Spleen (tissue), 11 donors: ENCODE measurements around the gene NKAIN2. TPM values are rescaled to one million over a fixed set of nuclear protein-coding genes. Genes with fewer than 3 reads are reported as not detected.

Source experiments
- DNase-seq: peaks from one replicate; pipeline ENCODE4 v3.0.0-alpha.2; 2020
- H3K27ac ChIP-seq, 8 donors: fragments of 200-600 bp; sonication (generic) in 7 of 8; 1 replicate in 4 of 8; 2 replicates in 4 of 8; pipeline versions ENCODE4 v1.5.0 to v1.8.0; 2016 to 2021; ENCODE audit warnings: inconsistent platforms in 4 of 8, mild to moderate bottlenecking in 4 of 8, moderate library complexity in 1 of 8
- H3K27me3 ChIP-seq, 7 donors: fragments of 200-600 bp; sonication (generic) in 6 of 7; replicated peaks in 1 of 7; 1 replicate in 4 of 7; 2 replicates in 3 of 7; pipeline versions ENCODE4 v1.5.0 to v1.8.0; 2016 to 2021; ENCODE audit warnings: inconsistent platforms in 3 of 7, mild to moderate bottlenecking in 1 of 7
- H3K36me3 ChIP-seq, 6 donors: fragments of 200-600 bp; sonication (generic) in 5 of 6; 1 replicate in 4 of 6; 2 replicates in 2 of 6; pipeline versions ENCODE4 v1.5.0 to v1.8.0; 2016 to 2021; ENCODE audit warnings: inconsistent platforms in 2 of 6
- H3K4me1 ChIP-seq, 6 donors: fragments of 200-600 bp; sonication (generic) in 5 of 6; 1 replicate in 3 of 6; 2 replicates in 3 of 6; pipeline versions ENCODE4 v1.5.0 to v1.8.0; 2016 to 2021; ENCODE audit warnings: inconsistent platforms in 3 of 6
- H3K4me3 ChIP-seq, 8 donors: fragments of 200-600 bp; sonication (generic) in 7 of 8; 1 replicate in 4 of 8; 2 replicates in 4 of 8; pipeline versions ENCODE4 v1.5.0 to v1.8.0; 2016 to 2021; ENCODE audit warnings: inconsistent platforms in 4 of 8, mild to moderate bottlenecking in 4 of 8, moderate library complexity in 2 of 8
- H3K9me3 ChIP-seq, 8 donors: fragments of 200-600 bp; sonication (generic) in 7 of 8; 1 replicate in 4 of 8; 2 replicates in 4 of 8; pipeline versions ENCODE4 v1.5.0 to v1.8.0; 2016 to 2021; ENCODE audit warnings: inconsistent platforms in 4 of 8
- CTCF ChIP-seq, 11 experiments: fragments of 200-600 bp in 7 of 11; fragments of 450-650 bp in 4 of 11; sonication (generic) in 4 of 11; IDR thresholded peaks in 8 of 11; conservative IDR thresholded peaks in 3 of 11; 1 replicate in 7 of 11; 2 replicates in 4 of 11; pipeline versions ENCODE4 v1.4.0 to v1.8.0; 2016 to 2021; ENCODE audit warnings: antibody characterized with exemption in 11 of 11, inconsistent platforms in 4 of 11, mild to moderate bottlenecking in 1 of 11
- POLR2A ChIP-seq, 3 donors: fragments of 450-650 bp; IDR thresholded peaks; one replicate each; pipeline ENCODE4 v1.5.1; 2017; ENCODE audit warnings: antibody characterized with exemption in 3 of 3, mild to moderate bottlenecking in 1 of 3
- POLR2AphosphoS5 ChIP-seq, 3 donors: sonication (generic); formaldehyde crosslinking; IDR thresholded peaks; one replicate each; pipeline ENCODE4 v1.5.1; 2017; ENCODE audit warnings: antibody characterized with exemption in 3 of 3
- WGBS, 5 donors: extraction: QIAGEN DNeasy Blood & Tissue Kit in 3 of 5; methylation state at CpG; one replicate each; pipeline versions ENCODE4 v1.1.5 to v1.1.7; 2013 to 2018; 5-methylcytosine and 5-hydroxymethylcytosine counted together
- intact Hi-C: fragments of 100-400 bp; cut with DNase I; formaldehyde crosslinking; loops from one replicate; pipeline ENCODE4 v1.15.0; 2023; ENCODE audit warnings: low total_unique reads
- polyA plus RNA-seq, 3 donors: library from polyadenylated mRNA; stranded (reverse); fragments of 200-250 nt; gene quantifications; one replicate each; pipeline ENCODE4 v1.2.1, GENCODE V29; 2013
- total RNA-seq, 7 donors: library from RNA; depleted of rRNA in 3 of 7; stranded (reverse); fragments of >200 nt in 3 of 7; fragmentation: NEBNext Ultra II Directional in 4 of 7; extraction: Animal tissue kit (Norgen Biotek cat#: 25700) in 4 of 7; gene quantifications; one replicate each; pipeline versions ENCODE4 v1.1.0 to v1.2.1, GENCODE V29; 2016 to 2021
- donor health status: healthy with polysubstance abuse.
- donor health status: DM: no; HTN: no; CAD: no; lungs with moderate emphysema.
- donor health status: DM: no; HTN: no; CAD: no.
- donor health status: Bipolar disorder and iron deficiency.
- donor health status: healthy.
- donor health status: DM: no; HTN: no; CAD: no.
- donor health status: DM: yes; HTN: yes; CAD: no.

The NKAIN2 gene
- total and polyA plus RNA-seq, 10 donors = 0.13 to 0.51 (median 0.18) TPM; not detected in 4

DNA sequence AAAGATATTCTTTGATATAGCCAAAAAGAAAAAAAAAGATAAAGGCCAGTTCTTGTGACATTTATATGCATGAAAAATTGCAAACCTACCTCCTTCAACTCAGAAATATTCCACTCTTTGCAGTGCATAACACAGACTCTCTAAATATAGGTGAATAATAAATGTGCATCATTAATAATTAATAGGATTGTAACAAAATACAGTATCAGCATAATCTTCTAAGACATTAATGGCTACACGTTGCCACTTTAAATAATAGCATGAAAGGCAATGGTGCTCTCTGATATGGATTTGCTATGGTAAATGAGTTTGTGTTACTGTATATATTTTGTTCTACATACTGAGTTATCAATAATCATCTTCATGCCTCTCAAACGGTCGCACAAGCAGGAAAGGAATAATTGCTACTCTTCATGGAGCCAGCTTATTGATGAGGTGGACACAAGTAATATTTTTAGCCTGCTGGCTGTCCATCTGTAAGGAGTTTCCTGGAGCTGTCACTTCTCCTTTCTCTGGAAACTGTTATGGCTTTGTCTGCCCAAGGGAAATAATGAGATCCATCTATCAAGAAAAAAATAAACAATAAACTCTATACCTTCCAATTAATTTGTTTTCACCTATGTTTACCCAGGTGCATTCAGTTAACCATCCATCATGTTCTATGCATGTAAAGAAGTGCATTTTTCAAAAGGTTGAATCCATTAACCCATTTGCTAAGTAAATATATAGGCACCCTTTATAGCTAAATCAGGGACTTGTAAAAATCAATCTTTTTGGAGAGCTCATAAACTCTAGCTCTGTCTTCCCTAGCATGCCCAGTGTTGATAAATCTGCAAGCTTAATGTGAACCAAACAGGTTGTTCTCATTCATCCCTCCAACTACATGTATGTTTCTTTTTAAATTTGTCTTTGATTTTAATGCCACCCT, 253.0 kb downstream of the NKAIN2 start:
- H3K9me3 ChIP-seq = no peaks in the 10 kb centered on the region
- H3K27ac ChIP-seq = no peak overlapping the region
- H3K4me3 ChIP-seq = no peak overlapping the region
- TF ChIP-seq POLR2A (IDR thresholded peaks at IDR 0.05) (no peak), POLR2AphosphoS5 (IDR thresholded peaks at IDR 0.05) (no peak), CTCF (IDR thresholded peaks at IDR 0.05 in 8 of 11, conservative IDR thresholded peaks at IDR 0.05 in 3 of 11) (no peak)
- intact Hi-C loops = no loop called here
- no peaks in the 10 kb centered on the region for H3K4me1 ChIP-seq
- no peaks in the 10 kb centered on the region for H3K27me3 ChIP-seq
- no peak for DNase-seq
- 39 to 61% (median 45%) methylated on average over 3 of the region's 3 CpGs for WGBS, 5 donors
- H3K36me3 ChIP-seq = no peaks in the 10 kb centered on the region

DNA sequence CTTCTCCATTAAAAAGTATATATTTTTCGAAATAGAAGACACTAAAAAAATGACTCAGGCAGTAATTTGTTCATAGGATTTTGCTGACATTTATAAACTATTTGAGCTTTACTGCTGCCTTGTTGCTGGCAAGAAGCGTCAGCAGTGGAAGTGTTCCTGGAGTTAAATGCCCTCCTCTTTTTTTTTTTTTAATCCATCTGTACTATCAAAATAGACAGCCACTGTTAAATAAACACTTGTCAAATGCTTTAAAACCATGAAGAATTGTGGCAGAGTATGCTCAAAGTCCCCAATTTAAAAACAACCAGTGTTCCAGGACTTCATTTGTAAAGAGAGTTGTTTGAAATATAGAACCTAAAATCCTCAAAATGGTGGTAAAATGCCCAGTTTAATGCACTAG, 253.8 kb downstream of the NKAIN2 start:
- intact Hi-C loops = no loop called here
- Histone ChIP-seq H3K36me3 (no peaks in the 10 kb centered on the region), H3K9me3 (no peaks in the 10 kb centered on the region), H3K4me3 (no peak overlapping the region), H3K4me1 (no peaks in the 10 kb centered on the region), H3K27ac (no peak overlapping the region), H3K27me3 (no peaks in the 10 kb centered on the region)
- WGBS, 5 donors = 69 to 88% (median 73%) methylated on average over 2 of the region's 2 CpGs
- DNase-seq = no peak
- TF ChIP-seq CTCF (IDR thresholded peaks at IDR 0.05 in 8 of 11, conservative IDR thresholded peaks at IDR 0.05 in 3 of 11) (no peak), POLR2AphosphoS5 (IDR thresholded peaks at IDR 0.05) (no peak)

GRCh38 chr6:124064317-124065113, 260.9 kb downstream of the NKAIN2 start:
- WGBS, 5 donors = 70 to 81% (median 77%) methylated on average over 3 of the region's 3 CpGs
- no peak overlapping the region for H3K4me3 ChIP-seq
- no peak for TF ChIP-seq CTCF (IDR thresholded peaks at IDR 0.05 in 8 of 11, conservative IDR thresholded peaks at IDR 0.05 in 3 of 11)
- TF ChIP-seq POLR2A (IDR thresholded peaks at IDR 0.05) = no peak
- no peak for TF ChIP-seq POLR2AphosphoS5 (IDR thresholded peaks at IDR 0.05)
- no peaks in the 10 kb centered on the region for H3K27me3 ChIP-seq
- DNase-seq = no peak
- no peaks in the 10 kb centered on the region for H3K36me3 ChIP-seq
- no peaks in the 10 kb centered on the region for H3K4me1 ChIP-seq
- H3K9me3 ChIP-seq = no peaks in the 10 kb centered on the region
- intact Hi-C loops = no loop called here
- no peak overlapping the region for H3K27ac ChIP-seq

- no peak for DNase-seq
- no peaks in the 10 kb centered on the region for H3K4me1 ChIP-seq
- no peak overlapping the region for H3K4me3 ChIP-seq
- H3K27me3 ChIP-seq = no peaks in the 10 kb centered on the region
- no peak overlapping the region for H3K27ac ChIP-seq
- no peaks in the 10 kb centered on the region for H3K36me3 ChIP-seq
- H3K9me3 ChIP-seq = no peaks in the 10 kb centered on the region
- no peak for TF ChIP-seq POLR2AphosphoS5 (IDR thresholded peaks at IDR 0.05)
- no peak for TF ChIP-seq POLR2A (IDR thresholded peaks at IDR 0.05)
- TF ChIP-seq CTCF (IDR thresholded peaks at IDR 0.05 in 8 of 11, conservative IDR thresholded peaks at IDR 0.05 in 3 of 11) = no peak
- intact Hi-C loops = no loop called here
These were observed 262.6 kb downstream of the NKAIN2 start for GRCh38 chr6:124066269-124066668.
